Activated naive CD8-positive, alpha-beta T cell treated with anti-CD3 and anti-CD28 coated beads, Interleukin-2, amount 10 ng/mL, durations not matched to agents 7 days and 5 days (primary cell): ENCODE data around the gene CLCN5. TPM values are rescaled to one million over a fixed set of nuclear protein-coding genes. Genes with fewer than 3 reads are reported as not detected.

Source experiments
- ATAC-seq: fragments of 150-1000 bp; cut with Tn5 transposase; one replicate; pipeline ENCODE4 v1.10.0; 2021; ENCODE audit warnings: low read depth, moderate library complexity
- POLR2A ChIA-PET: fragments of 350-600 bp; sonication (Branson Sonifier 250); formaldehyde crosslinking; loops from one replicate; lab custom pipeline; 2021; ENCODE audit warnings: antibody characterized with exemption; lab: Charles Lee
- DNase-seq: peaks from one replicate; pipeline ENCODE4 v3.0.0; 2021
- H3K27ac Mint-ChIP-seq: one replicate; pipeline ENCODE4 v1.8.0; 2022; ENCODE audit warnings: mild to moderate bottlenecking, mixed read lengths
- H3K27me3 Mint-ChIP-seq: one replicate; pipeline ENCODE4 v1.8.0; 2022; ENCODE audit warnings: mild to moderate bottlenecking, moderate library complexity, mixed read lengths
- H3K36me3 Mint-ChIP-seq: one replicate; pipeline ENCODE4 v1.8.0; 2021; ENCODE audit warnings: mild to moderate bottlenecking, mixed read lengths
- H3K4me1 Mint-ChIP-seq: one replicate; pipeline ENCODE4 v1.8.0; 2021; ENCODE audit warnings: mixed read lengths
- H3K4me3 Mint-ChIP-seq: one replicate; pipeline ENCODE4 v1.8.0; 2022; ENCODE audit warnings: mild to moderate bottlenecking, moderate library complexity, mixed read lengths
- H3K9me3 Mint-ChIP-seq: one replicate; pipeline ENCODE4 v1.8.0; 2021; ENCODE audit warnings: mixed read lengths
- total RNA-seq, 2 experiments: library from RNA; stranded (reverse); gene quantifications; one replicate each; pipeline ENCODE4 v1.2.3, GENCODE V29; 2021

The CLCN5 gene
- total RNA-seq, 2 experiments from 2014 or later = 2.6 to 3.1 TPM

DNA sequence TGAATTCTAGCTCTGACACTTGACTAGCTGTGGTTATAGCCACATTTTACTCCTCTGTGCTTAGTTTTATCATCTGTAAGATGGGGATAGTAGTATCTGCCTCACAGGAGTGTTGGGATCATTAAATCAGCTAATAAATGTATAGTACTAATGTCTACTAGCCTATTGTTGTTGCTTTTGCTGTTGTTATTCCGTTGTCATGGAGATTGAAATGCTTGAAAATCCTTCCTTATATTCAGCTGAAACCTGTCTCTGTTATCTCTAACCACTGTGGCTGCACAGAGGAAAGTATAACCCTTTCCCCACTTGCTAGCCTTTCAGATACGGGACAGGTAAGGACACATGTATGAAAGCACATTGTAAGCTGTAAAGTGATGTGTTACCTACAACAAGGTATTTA is 33.9 kb downstream of the CLCN5 start:
- no peaks in the 10 kb centered on the region for H3K27me3 Mint-ChIP-seq
- no peak for ATAC-seq
- POLR2A ChIA-PET = no interaction called here
- no peaks in the 10 kb centered on the region for H3K4me1 Mint-ChIP-seq
- H3K4me3 Mint-ChIP-seq = no peak overlapping the region
- H3K27ac Mint-ChIP-seq = no peak overlapping the region
- DNase-seq = no peak
- no peaks in the 10 kb centered on the region for H3K9me3 Mint-ChIP-seq
- H3K36me3 Mint-ChIP-seq = no peaks in the 10 kb centered on the region

- ATAC-seq = no peak
- Mint-ChIP-seq H3K36me3 (no peaks in the 10 kb centered on the region), H3K27me3 (no peaks in the 10 kb centered on the region)
Observed at GRCh38 chrX:49958727-49959485, 36.5 kb downstream of the CLCN5 start.

GRCh38 chrX:49959602-49960001 is 37.2 kb downstream of the CLCN5 start:
- Mint-ChIP-seq H3K4me3 (no peak overlapping the region), H3K9me3 (no peaks in the 10 kb centered on the region), H3K27ac (no peak overlapping the region), H3K4me1 (no peaks in the 10 kb centered on the region), H3K27me3 (no peaks in the 10 kb centered on the region), H3K36me3 (no peaks in the 10 kb centered on the region)
- POLR2A ChIA-PET = no interaction called here
- DNase-seq (no peak), ATAC-seq (no peak)

More at GRCh38 chrX:49958727-49959485, 36.5 kb downstream of the CLCN5 start:
- Mint-ChIP-seq H3K4me1 (no peaks in the 10 kb centered on the region), H3K4me3 (no peak overlapping the region), H3K27ac (no peak overlapping the region), H3K9me3 (no peaks in the 10 kb centered on the region)
- POLR2A ChIA-PET = no interaction called here
- no peak for DNase-seq

DNA sequence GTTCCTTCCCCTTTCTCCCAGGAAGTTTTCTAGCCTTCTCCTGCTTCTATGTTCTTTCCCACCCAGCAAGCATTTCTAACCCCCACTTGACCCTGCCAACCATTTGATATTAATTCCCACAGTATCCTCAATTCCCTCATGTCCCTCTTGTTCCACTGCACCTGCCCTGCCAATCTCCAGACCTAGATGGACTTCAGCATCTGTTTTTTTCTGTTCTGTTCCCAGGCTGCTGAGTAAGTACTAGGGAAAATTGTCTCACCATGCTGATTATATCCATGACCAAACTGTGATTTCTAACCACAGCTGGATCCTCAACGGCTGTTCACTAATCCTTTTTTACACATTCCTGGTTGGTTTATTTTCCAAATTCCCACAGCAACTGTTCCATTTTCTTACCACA is 37.7 kb downstream of the CLCN5 start:
- POLR2A ChIA-PET = no interaction called here

GRCh38 chrX:49970674-49971073 is 48.3 kb downstream of the CLCN5 start:
- POLR2A ChIA-PET = no interaction called here
- no peak overlapping the region for H3K4me3 Mint-ChIP-seq
- ATAC-seq = no peak
- no peak for DNase-seq
- H3K36me3 Mint-ChIP-seq = no peaks in the 10 kb centered on the region
- no peaks in the 10 kb centered on the region for H3K9me3 Mint-ChIP-seq
- H3K4me1 Mint-ChIP-seq = no peaks in the 10 kb centered on the region
- H3K27me3 Mint-ChIP-seq = no peaks in the 10 kb centered on the region
- no peak overlapping the region for H3K27ac Mint-ChIP-seq

More for the DNA sequence above, 37.7 kb downstream of the CLCN5 start:
- no peak for DNase-seq
- ATAC-seq = no peak
- H3K4me3 Mint-ChIP-seq = no peak overlapping the region
- no peaks in the 10 kb centered on the region for H3K9me3 Mint-ChIP-seq
- no peak overlapping the region for H3K27ac Mint-ChIP-seq
- H3K4me1 Mint-ChIP-seq = no peaks in the 10 kb centered on the region
- no peaks in the 10 kb centered on the region for H3K36me3 Mint-ChIP-seq
- no peaks in the 10 kb centered on the region for H3K27me3 Mint-ChIP-seq

GRCh38 chrX:49972328-49972860 is 50.0 kb downstream of the CLCN5 start:
- H3K4me3 Mint-ChIP-seq = no peak overlapping the region
- H3K27me3 Mint-ChIP-seq = no peaks in the 10 kb centered on the region
- ATAC-seq (no peak), DNase-seq (no peak)
- H3K4me1 Mint-ChIP-seq = no peaks in the 10 kb centered on the region
- POLR2A ChIA-PET = no interaction called here
- no peaks in the 10 kb centered on the region for H3K9me3 Mint-ChIP-seq
- no peaks in the 10 kb centered on the region for H3K36me3 Mint-ChIP-seq
- no peak overlapping the region for H3K27ac Mint-ChIP-seq

DNA sequence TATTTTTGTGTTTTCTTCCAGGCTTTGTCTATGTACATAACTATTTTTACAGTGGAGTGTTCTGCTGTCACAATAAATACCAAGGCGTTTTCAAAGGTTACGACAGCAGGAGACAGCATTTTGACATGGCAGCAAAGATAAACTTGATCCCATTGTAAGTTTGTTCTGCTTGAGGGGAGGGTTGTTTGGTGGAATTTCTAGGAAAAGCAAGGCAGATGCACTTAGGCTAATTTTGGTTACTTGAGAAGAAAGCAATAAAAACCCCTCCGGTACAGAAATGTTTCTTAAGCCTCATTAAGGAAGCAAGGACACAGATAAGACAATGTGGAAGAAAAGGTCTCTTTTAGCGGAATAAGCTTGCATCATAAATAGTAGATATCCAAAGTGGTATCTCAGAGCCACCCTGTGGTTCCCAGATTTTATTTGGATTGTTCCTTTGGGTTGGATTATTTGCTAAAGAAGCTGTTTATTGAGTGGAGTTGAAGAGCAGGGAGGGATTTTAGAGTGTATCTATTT is 54.3 kb downstream of the CLCN5 start:
- POLR2A ChIA-PET = no interaction called here
- H3K36me3 Mint-ChIP-seq = no peaks in the 10 kb centered on the region
- H3K27me3 Mint-ChIP-seq = no peaks in the 10 kb centered on the region
- ATAC-seq = no peak
- H3K4me1 Mint-ChIP-seq = no peaks in the 10 kb centered on the region
- DNase-seq = no peak
- no peak overlapping the region for H3K27ac Mint-ChIP-seq
- H3K4me3 Mint-ChIP-seq = no peak overlapping the region
- no peaks in the 10 kb centered on the region for H3K9me3 Mint-ChIP-seq

- H3K4me1 Mint-ChIP-seq = no peaks in the 10 kb centered on the region
- DNase-seq = no peak
- no peak for ATAC-seq
- POLR2A ChIA-PET = no interaction called here
- H3K4me3 Mint-ChIP-seq = no peak overlapping the region
- no peaks in the 10 kb centered on the region for H3K9me3 Mint-ChIP-seq
- H3K27ac Mint-ChIP-seq = no peak overlapping the region
- no peaks in the 10 kb centered on the region for H3K36me3 Mint-ChIP-seq
- no peaks in the 10 kb centered on the region for H3K27me3 Mint-ChIP-seq
Observed at GRCh38 chrX:49977319-49978090, 55.1 kb downstream of the CLCN5 start.

DNA sequence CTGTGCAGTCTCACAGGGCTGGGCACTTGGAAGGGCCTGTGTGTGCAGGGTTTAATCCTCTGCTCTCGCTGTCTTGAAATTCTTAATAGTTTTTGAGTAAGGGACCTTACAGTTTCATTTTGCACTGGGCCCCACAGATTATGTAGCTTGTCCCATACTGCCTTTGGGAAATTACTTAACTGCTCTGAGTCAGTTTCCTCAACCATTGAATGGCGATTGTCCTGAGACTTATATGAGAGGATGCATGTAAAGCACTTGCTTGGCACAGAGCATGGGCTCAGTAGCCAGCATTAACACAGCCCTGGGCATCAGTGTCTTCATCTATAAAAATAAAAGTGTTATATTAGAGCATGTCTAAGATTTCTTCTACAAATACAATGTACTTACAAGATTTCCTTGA is 55.8 kb downstream of the CLCN5 start:
- ATAC-seq (no peak), DNase-seq (no peak)
- POLR2A ChIA-PET = no interaction called here
- Mint-ChIP-seq H3K27me3 (no peaks in the 10 kb centered on the region), H3K4me1 (no peaks in the 10 kb centered on the region), H3K36me3 (no peaks in the 10 kb centered on the region), H3K4me3 (no peak overlapping the region), H3K9me3 (no peaks in the 10 kb centered on the region), H3K27ac (no peak overlapping the region)

DNA sequence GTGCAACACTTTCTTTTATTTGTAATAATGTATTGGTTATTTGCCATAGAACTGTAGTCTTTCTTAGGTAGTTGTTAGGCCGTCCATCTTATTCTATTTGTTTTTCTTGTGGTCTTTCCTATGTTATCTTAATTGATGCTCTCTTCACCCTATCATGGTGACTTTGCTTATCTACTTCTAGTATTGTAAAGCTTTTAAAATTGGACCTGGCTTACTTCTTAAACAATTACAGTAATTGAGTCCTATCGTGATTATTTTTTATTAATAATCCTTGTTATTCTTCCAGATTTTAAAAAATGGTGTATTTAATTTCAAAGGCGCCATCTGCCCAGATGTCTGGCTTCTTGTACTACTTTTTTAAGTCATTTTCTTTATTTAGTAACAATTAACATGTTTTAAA is 63.7 kb downstream of the CLCN5 start:
- Mint-ChIP-seq H3K27me3 (no peaks in the 10 kb centered on the region), H3K4me3 (no peak overlapping the region), H3K36me3 (no peaks in the 10 kb centered on the region), H3K4me1 (no peaks in the 10 kb centered on the region), H3K27ac (no peak overlapping the region), H3K9me3 (no peaks in the 10 kb centered on the region)
- DNase-seq (no peak), ATAC-seq (no peak)
- POLR2A ChIA-PET = no interaction called here

- Mint-ChIP-seq H3K9me3 (no peaks in the 10 kb centered on the region), H3K27ac (no peak overlapping the region), H3K27me3 (no peaks in the 10 kb centered on the region), H3K36me3 (no peaks in the 10 kb centered on the region), H3K4me1 (no peaks in the 10 kb centered on the region), H3K4me3 (no peak overlapping the region)
- POLR2A ChIA-PET = no interaction called here
- DNase-seq (no peak), ATAC-seq (no peak)
Observed at GRCh38 chrX:49987651-49988050, 65.3 kb downstream of the CLCN5 start.

DNA sequence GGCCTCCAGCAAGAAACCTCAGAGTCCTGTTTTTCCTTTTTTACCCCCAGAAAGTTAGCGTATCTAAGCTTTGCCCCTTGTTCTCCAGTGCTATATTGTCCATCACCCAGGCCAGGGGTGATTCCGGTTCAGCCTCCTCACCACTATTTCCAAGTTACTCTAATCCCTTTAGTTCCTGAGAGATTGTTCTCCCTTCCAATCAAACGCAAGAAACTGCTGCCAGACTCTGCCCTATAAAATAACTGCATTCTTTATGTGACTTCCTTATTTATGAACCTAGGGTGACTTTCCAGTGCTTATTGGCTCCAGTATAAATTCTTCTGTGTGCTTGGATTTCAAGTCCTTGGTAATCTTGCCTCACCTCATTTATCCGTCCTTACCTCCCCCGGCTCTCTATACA is 65.7 kb downstream of the CLCN5 start:
- H3K4me1 Mint-ChIP-seq = no peaks in the 10 kb centered on the region
- DNase-seq = no peak
- no peak for ATAC-seq
- no peak overlapping the region for H3K27ac Mint-ChIP-seq
- H3K4me3 Mint-ChIP-seq = no peak overlapping the region
- no peaks in the 10 kb centered on the region for H3K36me3 Mint-ChIP-seq
- no peaks in the 10 kb centered on the region for H3K9me3 Mint-ChIP-seq
- no peaks in the 10 kb centered on the region for H3K27me3 Mint-ChIP-seq
- POLR2A ChIA-PET = no interaction called here

GRCh38 chrX:49991758-49992157 is 69.4 kb downstream of the CLCN5 start:
- DNase-seq (no peak), ATAC-seq (no peak)
- H3K9me3 Mint-ChIP-seq = no peaks in the 10 kb centered on the region
- POLR2A ChIA-PET = no interaction called here
- H3K36me3 Mint-ChIP-seq = no peaks in the 10 kb centered on the region
- no peaks in the 10 kb centered on the region for H3K4me1 Mint-ChIP-seq
- no peaks in the 10 kb centered on the region for H3K27me3 Mint-ChIP-seq
- H3K27ac Mint-ChIP-seq = no peak overlapping the region
- no peak overlapping the region for H3K4me3 Mint-ChIP-seq

GRCh38 chrX:49992853-49993252 is 70.5 kb downstream of the CLCN5 start:
- H3K27ac Mint-ChIP-seq = no peak overlapping the region

More at GRCh38 chrX:49992853-49993252, 70.5 kb downstream of the CLCN5 start:
- POLR2A ChIA-PET = no interaction called here
- Mint-ChIP-seq H3K4me3 (no peak overlapping the region), H3K36me3 (no peaks in the 10 kb centered on the region), H3K27me3 (no peaks in the 10 kb centered on the region), H3K9me3 (no peaks in the 10 kb centered on the region), H3K4me1 (no peaks in the 10 kb centered on the region)
- DNase-seq = no peak
- no peak for ATAC-seq
